C4-2B (cell line): ENCODE data around the gene CR2.

Experiments used
- ZFX ChIP-seq: fragments of 450-650 bp; IDR thresholded peaks from 2 replicates; pipeline ENCODE4 v1.6.1; 2017
- TF ChIP-seq, protein P1 (sequence below): fragments of 450-650 bp; conservative IDR thresholded peaks from 2 replicates; pipeline ENCODE4 v1.5.1; 2017; ENCODE audit warnings: mild to moderate bottlenecking

DNA sequence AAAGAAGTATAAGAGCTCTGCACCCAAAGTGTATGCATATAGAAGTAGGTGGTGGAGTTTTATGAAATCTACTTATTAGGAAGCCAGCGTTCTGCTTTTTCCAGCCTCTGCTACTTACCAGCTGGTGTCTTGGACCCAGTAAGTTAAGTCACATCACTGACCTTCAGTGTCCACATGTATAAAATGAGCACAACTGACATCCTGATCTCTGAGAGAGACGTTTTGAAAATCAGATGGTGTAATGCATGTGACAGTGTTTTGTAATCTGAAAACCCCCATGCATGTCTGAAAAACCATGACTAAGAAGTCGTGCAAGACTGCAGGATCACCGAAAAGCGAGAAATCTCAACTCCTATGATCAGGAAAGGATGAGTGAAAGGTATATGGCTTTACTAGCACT lies 43.8 kb downstream of the CR2 start:
- TF ChIP-seq, protein P1, sequence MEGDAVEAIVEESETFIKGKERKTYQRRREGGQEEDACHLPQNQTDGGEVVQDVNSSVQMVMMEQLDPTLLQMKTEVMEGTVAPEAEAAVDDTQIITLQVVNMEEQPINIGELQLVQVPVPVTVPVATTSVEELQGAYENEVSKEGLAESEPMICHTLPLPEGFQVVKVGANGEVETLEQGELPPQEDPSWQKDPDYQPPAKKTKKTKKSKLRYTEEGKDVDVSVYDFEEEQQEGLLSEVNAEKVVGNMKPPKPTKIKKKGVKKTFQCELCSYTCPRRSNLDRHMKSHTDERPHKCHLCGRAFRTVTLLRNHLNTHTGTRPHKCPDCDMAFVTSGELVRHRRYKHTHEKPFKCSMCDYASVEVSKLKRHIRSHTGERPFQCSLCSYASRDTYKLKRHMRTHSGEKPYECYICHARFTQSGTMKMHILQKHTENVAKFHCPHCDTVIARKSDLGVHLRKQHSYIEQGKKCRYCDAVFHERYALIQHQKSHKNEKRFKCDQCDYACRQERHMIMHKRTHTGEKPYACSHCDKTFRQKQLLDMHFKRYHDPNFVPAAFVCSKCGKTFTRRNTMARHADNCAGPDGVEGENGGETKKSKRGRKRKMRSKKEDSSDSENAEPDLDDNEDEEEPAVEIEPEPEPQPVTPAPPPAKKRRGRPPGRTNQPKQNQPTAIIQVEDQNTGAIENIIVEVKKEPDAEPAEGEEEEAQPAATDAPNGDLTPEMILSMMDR = no peak
- TF ChIP-seq ZFX = no peak
